GM18520 (cell line): ENCODE measurements around the gene MYBPC1.

Experiments used
- ATAC-seq: cut with Tn5 transposase; IDR thresholded peaks from one replicate; pipeline ENCODE4 v1.9.1; 2021; ENCODE audit not compliant: unreplicated experiment

MYBPC1 gene

GRCh38 chr12:101694986-101695385 lies 100.2 kb downstream of the MYBPC1 start:
- no peak for ATAC-seq

DNA sequence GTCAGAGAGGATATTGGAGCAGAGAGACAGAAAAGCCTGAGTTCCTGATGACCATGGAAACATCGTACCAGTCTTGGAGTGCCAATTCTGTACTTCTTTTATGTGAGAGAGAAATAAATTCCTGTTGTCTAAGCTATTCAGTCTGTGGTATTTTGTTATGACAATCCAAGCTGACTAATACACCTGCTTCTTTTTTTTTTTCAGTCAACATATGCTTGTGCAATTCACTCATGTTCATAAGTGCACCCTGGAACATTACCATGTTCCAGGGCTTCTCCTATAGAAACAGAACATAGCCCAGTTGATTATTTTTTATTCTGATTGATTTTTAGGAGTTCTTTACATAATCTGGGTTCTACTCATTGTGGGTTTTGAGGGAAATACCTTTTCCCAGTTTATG lies 100.9 kb downstream of the MYBPC1 start:
- no peak for ATAC-seq

GRCh38 chr12:101696251-101697196 lies 101.8 kb downstream of the MYBPC1 start:
- ATAC-seq = no peak

DNA sequence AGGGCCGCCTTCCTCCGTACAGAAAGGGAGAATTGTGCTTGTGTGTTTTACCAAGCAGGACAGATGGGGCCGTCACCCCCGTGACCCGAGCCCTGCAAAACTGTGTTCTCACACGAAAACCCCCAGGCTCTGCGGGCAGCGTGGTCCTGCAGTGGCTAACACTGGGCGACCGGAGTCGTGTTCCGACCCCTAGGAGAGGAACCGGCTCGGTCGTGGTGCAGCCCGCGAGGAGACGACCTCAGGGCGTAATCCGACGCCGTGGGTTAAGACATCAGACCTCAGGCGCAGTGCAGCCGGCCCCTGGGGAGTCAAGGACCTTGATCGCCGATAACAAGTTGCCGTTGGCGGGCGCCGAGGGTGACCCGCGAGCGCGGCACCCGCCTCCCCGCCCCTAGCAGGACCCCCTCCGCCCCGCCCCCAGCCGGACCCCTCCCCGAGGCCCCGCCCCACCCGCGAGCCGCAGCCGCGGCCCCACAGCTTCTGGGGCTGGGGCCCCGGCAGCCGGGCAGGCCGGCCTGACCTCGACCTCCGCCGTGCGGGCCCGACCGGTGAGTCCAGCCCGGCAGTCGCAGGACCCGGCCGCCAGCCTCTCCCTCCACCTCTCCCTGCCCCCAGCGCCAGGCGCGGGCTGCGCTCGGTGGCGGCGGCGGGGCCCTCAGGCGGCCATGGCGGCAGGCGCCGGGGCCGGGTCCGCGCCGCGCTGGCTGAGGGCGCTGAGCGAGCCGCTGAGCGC lies 102.6 kb downstream of the MYBPC1 start, which contains the start of gene CHPT1:
Gene CHPT1, plus strand, starts transcription at position 444 of the 733 bp plus-strand sequence. Its CDS starts 222 bp downstream, at position 666.
- peak; percentile 40 for ATAC-seq

GRCh38 chr12:101697930-101698799 lies 103.4 kb downstream of the MYBPC1 start:
- ATAC-seq = peak; percentile 7

DNA sequence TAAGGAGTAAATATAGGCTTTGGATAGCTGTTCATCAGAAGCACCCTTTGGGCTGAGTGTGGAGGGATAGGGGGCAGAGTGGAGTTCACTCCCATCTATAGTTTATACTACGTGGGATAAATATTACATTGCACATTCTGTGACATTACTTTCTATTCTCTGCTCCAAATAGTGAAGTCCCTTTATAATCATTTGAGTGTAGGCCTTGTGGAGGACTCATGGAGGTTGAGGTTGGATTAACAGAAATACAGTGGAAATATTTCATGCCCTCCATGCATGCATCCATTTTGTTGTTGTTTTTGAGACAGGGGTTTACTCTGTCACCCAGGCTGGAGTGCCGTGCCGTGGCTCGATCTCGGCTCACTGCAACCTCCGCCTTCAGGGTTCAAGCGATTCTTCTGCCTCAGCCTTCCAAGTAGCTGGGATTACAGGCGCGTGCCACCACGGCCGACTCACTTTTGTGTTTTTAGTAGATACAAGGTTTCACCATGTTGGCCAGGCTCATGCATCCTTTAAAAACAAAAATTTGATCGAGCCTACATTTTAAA lies 104.1 kb downstream of the MYBPC1 start:
- no peak for ATAC-seq

DNA sequence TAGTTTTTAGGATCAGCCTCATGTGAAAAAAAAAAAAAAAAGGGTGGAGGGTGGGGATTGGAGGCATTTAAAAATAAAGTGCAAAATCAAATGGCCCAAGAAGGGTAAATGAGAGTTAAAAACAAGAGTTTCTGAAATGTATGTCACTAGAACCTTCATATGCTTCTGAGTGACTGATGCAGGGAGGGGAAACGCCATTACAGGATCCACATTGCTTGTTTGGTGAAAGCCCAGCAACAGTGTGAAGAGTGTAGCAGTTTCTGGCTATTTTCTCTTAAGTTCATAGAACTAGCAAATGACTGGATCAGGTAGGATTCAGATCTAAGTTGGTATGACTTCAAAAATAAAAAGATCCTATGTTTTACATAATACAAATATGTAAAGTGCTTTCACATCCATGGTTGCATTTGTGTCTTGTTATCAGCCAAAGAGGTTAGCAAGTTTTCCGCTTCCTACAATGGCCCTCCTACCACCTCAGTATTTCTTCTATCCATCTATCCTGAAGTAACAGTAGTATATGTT lies 105.6 kb downstream of the MYBPC1 start:
- no peak for ATAC-seq

- ATAC-seq = no peak
Observed at GRCh38 chr12:101703487-101703886, 108.7 kb downstream of the MYBPC1 start.

DNA sequence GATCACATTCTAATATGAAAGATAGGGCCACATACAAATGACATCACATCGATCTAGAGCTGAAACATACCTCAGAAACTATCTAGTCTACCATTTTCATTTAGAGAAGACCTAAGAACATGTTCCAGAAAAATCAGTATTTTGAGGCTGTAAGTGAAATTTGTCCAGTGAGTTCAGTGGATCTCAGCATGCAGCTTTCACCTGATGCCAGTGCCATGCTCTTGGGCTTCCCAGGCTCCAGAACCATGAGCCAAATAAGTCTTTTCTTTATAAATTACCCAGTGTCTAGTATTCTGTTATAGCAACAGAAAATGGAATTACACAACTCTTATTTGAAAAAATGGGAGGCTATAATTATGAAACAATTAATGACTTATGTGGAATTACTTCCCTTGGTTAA lies 111.6 kb downstream of the MYBPC1 start:
- no peak for ATAC-seq

DNA sequence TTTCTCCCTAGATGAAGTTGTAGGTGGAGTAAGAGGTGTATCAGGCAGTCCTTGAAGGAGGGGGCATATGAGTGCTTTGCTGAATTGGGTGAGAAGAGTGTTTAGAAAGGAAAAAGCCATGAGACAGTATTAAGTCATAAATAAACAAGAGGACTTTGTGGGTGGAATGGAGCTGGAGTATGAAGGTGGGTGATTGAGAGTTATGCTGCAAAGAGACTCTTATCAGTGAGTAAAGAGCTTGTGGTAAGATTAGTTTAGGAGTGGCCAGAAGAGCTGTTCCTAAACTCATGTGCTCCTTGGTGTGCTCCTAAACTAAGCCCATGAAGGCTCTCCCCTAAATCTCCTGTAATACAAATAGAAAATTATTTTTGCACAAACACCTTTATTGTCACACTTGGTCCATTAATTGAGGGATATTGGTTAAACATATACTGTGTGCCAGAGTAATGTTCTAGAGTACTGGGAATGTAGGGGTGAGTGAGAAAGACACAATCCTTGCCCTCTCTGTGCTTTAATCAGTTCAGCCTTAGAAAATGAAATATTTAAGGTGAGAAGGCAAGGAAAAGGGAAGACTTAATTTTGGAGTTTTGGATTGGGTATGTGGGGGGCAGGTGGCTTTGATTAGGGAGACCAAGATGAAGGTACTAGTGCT lies 112.5 kb downstream of the MYBPC1 start:
- no peak for ATAC-seq

DNA sequence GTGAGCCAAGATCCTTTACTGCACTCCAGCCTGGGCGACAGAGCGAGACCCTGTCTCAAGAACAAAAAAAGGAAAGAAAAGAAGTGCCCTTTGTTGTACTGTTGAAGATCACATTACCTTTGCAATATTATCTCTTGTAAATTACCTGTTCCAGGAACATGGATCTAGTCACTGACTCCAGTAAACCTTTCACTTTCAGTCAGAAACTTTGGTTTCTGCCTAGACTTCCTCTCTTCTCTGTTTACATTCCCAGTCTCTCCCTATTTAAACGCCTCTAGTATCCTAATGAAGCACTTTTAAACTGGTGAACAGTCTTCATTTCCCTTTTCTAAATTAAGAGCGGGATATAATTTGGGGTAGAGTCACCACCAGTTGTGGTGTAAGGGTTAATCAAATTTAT lies 115.5 kb downstream of the MYBPC1 start:
- no peak for ATAC-seq

GRCh38 chr12:101713059-101713682 lies 118.4 kb downstream of the MYBPC1 start:
- no peak for ATAC-seq

DNA sequence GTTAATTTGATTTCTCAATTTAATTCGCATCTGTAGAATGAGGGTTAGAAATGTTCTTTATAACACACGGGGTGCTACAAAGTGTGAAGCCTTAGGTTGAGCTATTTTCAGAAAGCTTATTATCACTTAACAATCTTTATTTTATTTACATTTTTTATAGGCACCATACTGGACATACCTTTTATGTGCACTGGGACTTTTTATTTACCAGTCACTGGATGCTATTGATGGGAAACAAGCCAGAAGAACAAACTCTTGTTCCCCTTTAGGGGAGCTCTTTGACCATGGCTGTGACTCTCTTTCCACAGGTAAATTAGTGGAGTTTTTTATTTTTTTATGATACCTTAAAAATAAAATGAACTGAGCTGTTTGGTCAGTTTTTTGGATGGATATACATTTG lies 119.2 kb downstream of the MYBPC1 start:
- no peak for ATAC-seq

GRCh38 chr12:101714877-101715444 lies 120.2 kb downstream of the MYBPC1 start:
- ATAC-seq = no peak

GRCh38 chr12:101719566-101719965 lies 124.8 kb downstream of the MYBPC1 start:
- ATAC-seq = no peak

DNA sequence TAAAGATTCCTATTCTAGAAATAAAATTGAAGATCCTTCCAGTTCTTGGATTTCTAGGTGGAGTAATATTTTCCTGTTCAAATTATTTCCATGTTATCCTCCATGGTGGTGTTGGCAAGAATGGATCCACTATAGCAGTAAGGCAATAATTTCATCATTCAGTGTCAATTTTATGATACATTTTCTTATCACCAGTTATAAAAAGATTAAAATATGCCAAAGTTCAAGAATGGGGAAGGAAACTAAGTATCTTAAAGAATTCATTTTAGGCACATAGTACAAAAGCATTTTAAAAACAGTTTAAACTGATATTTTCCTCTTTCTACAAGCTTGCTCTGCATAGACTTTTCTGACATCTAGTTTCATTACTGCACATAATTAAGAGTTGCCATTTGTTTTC lies 125.3 kb downstream of the MYBPC1 start:
- no peak for ATAC-seq

GRCh38 chr12:101722392-101722791 lies 127.6 kb downstream of the MYBPC1 start:
- ATAC-seq = no peak

DNA sequence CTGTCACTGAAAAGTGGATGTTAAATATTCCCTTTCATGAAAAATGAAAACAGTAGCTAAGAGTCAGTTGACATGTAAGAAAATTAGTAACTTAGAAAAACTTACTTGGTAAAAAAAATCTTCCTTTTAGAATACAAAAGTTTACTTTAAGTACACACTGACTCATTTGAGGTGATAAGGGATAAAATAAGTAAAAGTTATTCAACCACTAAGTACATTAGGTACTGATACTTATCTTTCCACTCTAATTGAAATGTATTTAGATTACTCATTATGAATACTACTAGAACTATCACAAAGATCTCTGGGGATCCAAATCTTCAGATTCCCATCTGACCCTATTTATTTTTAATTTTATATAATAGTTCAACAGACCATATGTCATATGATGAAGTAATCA lies 132.3 kb downstream of the MYBPC1 start:
- no peak for ATAC-seq

- ATAC-seq = no peak
Observed at GRCh38 chr12:101729842-101730241, 135.1 kb downstream of the MYBPC1 start.
